SK-MEL-5 (cell line): ENCODE results near the gene MAST3. TPM values are rescaled to one million over a fixed set of nuclear protein-coding genes. Genes with fewer than 3 reads are reported as not detected.

ENCODE experiments used
- DNase-seq: peaks from one replicate; pipeline ENCODE4 v3.0.0-alpha.2; 2016; ENCODE audit warnings: low read depth, low spot score
- in situ Hi-C: cut with HindIII; loops from 2 replicates; pipeline ENCODE4 v1.10.0; 2016; ENCODE audit warnings: low sequenced_read_pairs, high pct_unique_total_duplicates, low pct_unique_long_range_greater_than_20kb
- polyA plus RNA-seq, 2 experiments: library from polyadenylated mRNA; depleted of rRNA; stranded (reverse); fragments of >200 nt; gene quantifications; 2 replicates each; pipeline ENCODE4 v1.2.3, GENCODE V29; 2015
- total RNA-seq: library from RNA; depleted of rRNA; stranded (reverse); fragments of >200 nt; shearing (Covaris generic); gene quantifications from 2 replicates; pipeline ENCODE4 v1.2.3, GENCODE V29; 2014; rRNA removed

MAST3 gene
- 1.1 and 1.7 TPM in 2 replicates for total RNA-seq
- polyA plus RNA-seq (2015; cell fraction: cytosol; rRNA removed) = 5.5 and 5.6 TPM in 2 replicates
- 7.7 and 8.3 TPM in 2 replicates for polyA plus RNA-seq (2015; cell fraction: nucleus; rRNA removed)

DNA sequence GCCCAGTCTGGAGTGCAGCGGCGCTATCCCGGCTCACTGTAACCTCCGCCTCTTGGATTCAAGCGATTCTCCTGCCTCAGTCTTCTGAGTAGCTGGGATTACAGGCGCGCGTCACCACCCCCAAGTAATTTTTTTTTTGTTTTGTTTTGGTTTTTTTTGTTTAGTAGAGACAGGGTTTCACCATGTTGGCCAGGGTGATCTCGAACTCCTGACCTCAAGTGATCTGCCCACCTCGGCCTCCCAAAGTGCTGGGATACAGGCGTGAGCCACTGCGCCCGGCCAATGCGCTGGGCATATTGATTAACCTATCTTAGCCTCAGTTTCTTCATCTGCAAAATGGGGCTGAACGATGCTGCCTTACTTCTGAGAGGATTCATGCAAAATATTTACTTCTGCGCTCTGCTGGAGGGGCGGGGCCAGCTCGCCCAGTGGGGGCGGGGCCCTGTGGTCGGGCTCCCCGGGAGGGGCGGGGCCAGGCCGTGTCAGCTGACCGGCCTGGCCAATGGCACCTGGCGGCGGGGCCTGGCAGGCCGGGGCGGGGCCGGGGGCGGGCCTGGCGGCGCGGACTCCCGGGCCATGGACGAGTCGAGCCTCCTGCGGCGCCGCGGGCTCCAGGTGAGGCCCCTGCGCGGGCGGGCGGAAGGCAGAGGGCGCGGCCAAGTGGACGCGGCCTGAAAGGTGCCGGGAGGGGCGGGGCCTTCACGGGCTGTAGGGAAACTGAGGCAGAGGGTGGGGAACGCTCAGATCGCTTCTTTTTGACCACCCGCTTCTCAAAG is at the start of gene MAST3:
MAST3 (plus strand) TSS at position 562 of the 776 bp plus-strand sequence; CDS start at position 577, 15 bp downstream.
- in situ Hi-C loops = no loop called here
- peak; percentile 80 for DNase-seq

- DNase-seq = no peak
- in situ Hi-C loops = no loop called here
These were observed 48.2 kb upstream of the MAST3 start for GRCh38 chr19:18049385-18049784.

GRCh38 chr19:18051887-18052286 is 45.7 kb upstream of the MAST3 start:
- no peak for DNase-seq
- in situ Hi-C loops = no loop called here

- no peak for DNase-seq
- in situ Hi-C loops = no loop called here
These were observed 43.9 kb upstream of the MAST3 start for GRCh38 chr19:18053576-18054219.

DNA sequence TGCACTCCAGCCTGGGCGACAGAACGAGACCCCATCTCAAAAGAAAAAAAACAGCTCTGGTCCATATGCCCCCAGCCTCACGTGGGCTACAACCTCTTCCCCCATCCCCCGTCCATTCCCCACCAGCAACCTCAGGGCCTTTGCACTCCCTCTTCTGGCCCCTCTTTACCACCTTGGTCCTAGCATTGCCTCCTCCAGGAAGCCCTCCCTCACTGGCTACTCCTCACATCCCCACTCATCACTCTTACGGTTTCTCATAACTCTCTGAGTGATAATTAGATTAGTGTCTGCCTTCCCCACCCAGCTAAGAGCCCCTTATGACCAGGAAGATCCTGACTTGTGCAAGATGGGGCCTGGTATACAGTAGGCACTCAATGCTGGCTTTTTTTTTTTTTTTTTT is 41.6 kb upstream of the MAST3 start:
- in situ Hi-C loops = no loop called here
- DNase-seq = no peak

DNA sequence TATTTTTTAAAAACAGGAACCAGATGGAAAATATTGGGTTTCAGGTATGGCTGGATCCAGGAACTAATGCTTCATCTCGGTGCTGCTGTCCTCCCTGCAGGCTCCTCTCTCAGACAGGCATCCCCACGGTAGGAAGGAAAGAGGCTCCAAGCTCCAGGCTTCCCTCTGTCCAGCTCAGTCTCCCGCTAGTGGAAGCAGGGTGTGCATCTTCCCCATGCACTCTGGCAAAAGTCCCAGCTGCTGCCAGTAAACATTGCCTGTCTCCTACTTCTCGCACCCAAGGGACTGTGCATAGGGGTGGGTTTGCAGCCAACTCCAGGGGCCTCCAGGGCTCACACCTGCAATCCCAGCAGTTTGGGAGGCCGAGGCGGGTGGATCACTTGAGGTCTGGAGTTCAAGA is 40.0 kb upstream of the MAST3 start:
- in situ Hi-C loops = no loop called here
- DNase-seq = no peak

GRCh38 chr19:18058208-18059009 is 39.2 kb upstream of the MAST3 start:
- in situ Hi-C loops = no loop called here
- DNase-seq = peak; percentile 71

DNA sequence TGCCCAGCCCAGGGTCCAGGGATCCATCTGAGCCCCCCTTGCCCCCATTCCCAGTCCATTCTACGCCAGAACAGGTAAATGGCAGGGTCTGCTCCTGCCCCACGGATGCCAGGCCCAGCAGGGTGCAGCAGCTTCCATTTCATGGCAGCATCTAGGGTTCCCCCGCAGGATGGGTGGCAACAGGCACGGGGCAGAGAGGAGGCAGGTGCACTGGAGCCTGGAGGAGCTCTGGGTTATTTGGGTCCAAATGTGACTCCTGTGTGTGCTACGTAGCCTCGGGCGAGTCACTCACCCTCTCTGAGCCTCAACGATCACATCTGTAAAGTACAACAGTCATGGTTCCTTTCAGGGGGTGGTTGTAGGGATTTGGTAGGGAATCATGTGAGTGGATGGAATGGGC is 38.3 kb upstream of the MAST3 start:
- DNase-seq = no peak
- in situ Hi-C loops = no loop called here

GRCh38 chr19:18059902-18060301 is 37.7 kb upstream of the MAST3 start:
- DNase-seq = no peak
- in situ Hi-C loops = no loop called here

DNA sequence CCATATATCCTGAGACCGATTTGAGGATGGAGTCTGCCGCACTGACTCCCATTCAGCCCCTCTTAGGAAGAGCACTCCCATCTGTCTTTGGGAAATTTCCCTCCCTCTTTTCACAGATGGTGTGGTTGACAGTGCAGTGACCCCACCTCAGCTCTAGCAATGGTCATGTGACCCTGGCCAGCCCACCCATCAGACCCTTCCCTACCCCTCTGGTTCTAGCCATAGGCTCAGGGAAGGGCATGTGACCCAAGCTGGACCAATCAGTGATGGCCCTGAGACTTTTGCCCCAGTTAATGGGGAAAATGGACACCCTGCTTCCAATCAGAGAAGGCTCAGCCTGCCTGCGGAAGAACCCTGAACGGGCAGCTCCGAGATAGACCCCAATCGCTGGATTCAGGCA is 37.1 kb upstream of the MAST3 start:
- in situ Hi-C loops = no loop called here
- no peak for DNase-seq

- no peak for DNase-seq
- in situ Hi-C loops = no loop called here
These were observed 35.5 kb upstream of the MAST3 start for GRCh38 chr19:18062028-18062427.

DNA sequence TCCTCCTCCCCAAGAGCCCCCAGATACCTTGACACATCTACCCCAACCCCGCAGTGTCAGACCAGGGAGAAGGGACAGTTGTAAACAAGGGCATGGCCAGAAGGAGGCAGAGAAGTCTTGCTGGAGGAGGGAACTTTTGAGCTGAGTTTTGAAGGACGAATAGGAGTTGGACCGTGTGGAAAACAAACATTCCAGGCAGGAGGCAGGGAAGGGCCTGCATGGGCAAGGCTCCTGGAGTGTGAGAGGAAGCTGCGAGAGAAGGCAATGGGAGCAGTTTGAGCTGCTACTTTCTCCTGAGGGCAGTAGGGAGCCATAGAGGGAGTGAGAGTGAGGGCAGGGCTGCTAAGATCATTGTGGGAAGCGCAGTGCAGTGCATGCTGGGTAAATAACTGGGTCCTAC is 34.1 kb upstream of the MAST3 start:
- in situ Hi-C loops = no loop called here
- peak; percentile 69 for DNase-seq

GRCh38 chr19:18065173-18065495 is 32.4 kb upstream of the MAST3 start:
- no peak for DNase-seq
- in situ Hi-C loops = no loop called here

- in situ Hi-C loops = no loop called here
- no peak for DNase-seq
These were observed 29.2 kb upstream of the MAST3 start for GRCh38 chr19:18068395-18068794.

- DNase-seq = no peak
- in situ Hi-C loops = no loop called here
These were observed 28.2 kb upstream of the MAST3 start for GRCh38 chr19:18069383-18069782.

GRCh38 chr19:18070181-18070580 is 27.4 kb upstream of the MAST3 start:
- in situ Hi-C loops = no loop called here
- no peak for DNase-seq

- in situ Hi-C loops = no loop called here
- no peak for DNase-seq
These were observed 25.2 kb upstream of the MAST3 start for GRCh38 chr19:18072335-18072734.

- in situ Hi-C loops = no loop called here
These were observed 24.4 kb upstream of the MAST3 start for GRCh38 chr19:18073197-18073596.

More at GRCh38 chr19:18073197-18073596, 24.4 kb upstream of the MAST3 start:
- no peak for DNase-seq
